Right renal cortex interstitium (tissue), 3 donors: Measurements from ENCODE around the gene SYT2. TPM values are rescaled to one million over a fixed set of nuclear protein-coding genes. Genes with fewer than 3 reads are reported as not detected.
"Not testable (repeated sequence)": the region's sequence is repeated elsewhere in the genome, so short reads cannot be mapped to it uniquely, and the experiment has no call there.

ENCODE experiments used
- DNase-seq, 3 donors: peaks; one replicate each; pipeline ENCODE4 v3.0.0-alpha.2; 2013; ENCODE audit warnings: low read depth in 3 of 3, low spot score in 2 of 3
- polyA plus RNA-seq, 3 donors: library from polyadenylated mRNA; unstranded; fragments of 120-200 nt; gene quantifications; one replicate each; pipeline ENCODE4 v1.2.1, GENCODE V29; 2013; ENCODE audit not compliant: insufficient read length in 3 of 3

Gene SYT2
- polyA plus RNA-seq, 3 donors, result 2.3 to 2.5 (median 2.4) TPM

GRCh38 chr1:202599669-202600431 is 110.4 kb downstream of the SYT2 start:
- DNase-seq, result no peak

- no peak for DNase-seq
Observed at GRCh38 chr1:202597090-202597761, 113.0 kb downstream of the SYT2 start.

GRCh38 chr1:202596638-202597037 is 113.6 kb downstream of the SYT2 start:
- DNase-seq, result no peak

GRCh38 chr1:202593845-202594244 is 116.4 kb downstream of the SYT2 start:
- no peak for DNase-seq

GRCh38 chr1:202592146-202592545 is 118.1 kb downstream of the SYT2 start:
- no peak for DNase-seq

GRCh38 chr1:202591515-202591914 is 118.7 kb downstream of the SYT2 start:
- DNase-seq, result no peak

GRCh38 chr1:202590975-202591411 is 119.3 kb downstream of the SYT2 start:
- no peak for DNase-seq

- no peak for DNase-seq
Observed at GRCh38 chr1:202590126-202590525, 120.1 kb downstream of the SYT2 start.

- peak; percentile 82 to 88 (median 83) for DNase-seq
Observed at GRCh38 chr1:202589190-202589930, 120.9 kb downstream of the SYT2 start.

GRCh38 chr1:202588503-202589189 is 121.6 kb downstream of the SYT2 start:
- DNase-seq, result no peak

GRCh38 chr1:202587859-202588485 is 122.3 kb downstream of the SYT2 start:
- DNase-seq, result no peak

GRCh38 chr1:202586871-202587270 is 123.4 kb downstream of the SYT2 start:
- DNase-seq, result no peak

- DNase-seq, result no peak
Observed at GRCh38 chr1:202586018-202586821, 124.0 kb downstream of the SYT2 start.

- DNase-seq, result no peak
Observed at GRCh38 chr1:202585590-202585933, 124.7 kb downstream of the SYT2 start.

GRCh38 chr1:202584707-202585589 is 125.3 kb downstream of the SYT2 start:
- no peak for DNase-seq

GRCh38 chr1:202582350-202582749 is 127.9 kb downstream of the SYT2 start:
- not testable (repeated sequence) for DNase-seq

GRCh38 chr1:202580619-202581018 is 129.6 kb downstream of the SYT2 start:
- no peak for DNase-seq

- no peak for DNase-seq
Observed at GRCh38 chr1:202579806-202580205, 130.4 kb downstream of the SYT2 start.

GRCh38 chr1:202578565-202578964 is 131.7 kb downstream of the SYT2 start:
- no peak for DNase-seq
